Calu3 (cell line): ENCODE measurements around the gene HAT1. TPM values are rescaled to one million over a fixed set of nuclear protein-coding genes. Genes with fewer than 3 reads are reported as not detected.

Experiments
- BruUV-seq: library from RNA; stranded (reverse); fragments of 400-500 nt; replicated peaks from 2 replicates; lab custom pipeline; 2021; lab: Mats Ljungman, UMichigan
- CTCF ChIA-PET: fragments of 300-600 bp; sonication (Branson Sonifier 250); formaldehyde crosslinking; loops from one replicate; lab custom pipeline; 2022; ENCODE audit warnings: antibody characterized with exemption; lab: Charles Lee
- DNase-seq: peaks from one replicate; pipeline ENCODE4 v3.0.0; 2022
- H3K27ac Mint-ChIP-seq: one replicate; pipeline ENCODE4 v1.8.0; 2022; ENCODE audit warnings: mixed read lengths; ENCODE audit not compliant: unreplicated experiment
- H3K27me3 Mint-ChIP-seq: one replicate; pipeline ENCODE4 v1.8.0; 2022; ENCODE audit warnings: mixed read lengths; ENCODE audit not compliant: unreplicated experiment
- H3K36me3 Mint-ChIP-seq: one replicate; pipeline ENCODE4 v1.8.0; 2022; ENCODE audit warnings: mild to moderate bottlenecking, moderate library complexity, mixed read lengths; ENCODE audit not compliant: insufficient read depth, unreplicated experiment
- H3K4me1 Mint-ChIP-seq: one replicate; pipeline ENCODE4 v1.8.0; 2022; ENCODE audit warnings: mild to moderate bottlenecking, low read depth, mixed read lengths; ENCODE audit not compliant: unreplicated experiment
- H3K4me3 Mint-ChIP-seq: one replicate; pipeline ENCODE4 v1.8.0; 2022; ENCODE audit warnings: mild to moderate bottlenecking, low read depth, moderate library complexity, mixed read lengths; ENCODE audit not compliant: unreplicated experiment
- H3K9me3 Mint-ChIP-seq: one replicate; pipeline ENCODE4 v1.8.0; 2022; ENCODE audit warnings: low read depth, mixed read lengths; ENCODE audit not compliant: unreplicated experiment
- CTCF ChIP-seq: fragments of 200-600 bp; IDR thresholded peaks from one replicate; pipeline ENCODE4 v1.8.0; 2022; ENCODE audit warnings: antibody characterized with exemption; ENCODE audit not compliant: unreplicated experiment
- intact Hi-C: fragments of 100-400 bp; cut with micrococcal nuclease; formaldehyde crosslinking; loops from one replicate; pipeline ENCODE4 v1.10.0; 2022; ENCODE audit not compliant: unreplicated experiment
- total RNA-seq: library from RNA; stranded (reverse); gene quantifications from 2 replicates; pipeline ENCODE4 v1.2.3, GENCODE V29; 2022

The HAT1 gene
- total RNA-seq, 1 experiment from 2014 or later = 64.3 TPM

- intact Hi-C loops = no loop called here
- CTCF ChIA-PET = no interaction called here
Measured at GRCh38 chr2:171939058-171939742, 16.9 kb downstream of the HAT1 start.

GRCh38 chr2:171939743-171940071 is 17.4 kb downstream of the HAT1 start:
- H3K4me3 Mint-ChIP-seq = no peak overlapping the region
- TF ChIP-seq CTCF = no peak
- DNase-seq = no peak
- no peaks in the 10 kb centered on the region for H3K9me3 Mint-ChIP-seq
- H3K36me3 Mint-ChIP-seq = no peaks in the 10 kb centered on the region
- H3K4me1 Mint-ChIP-seq = peaks cover 6% of the 10 kb centered on the region
- no TSS peak for BruUV-seq
- no peak overlapping the region for H3K27ac Mint-ChIP-seq
- intact Hi-C loops = no loop called here
- CTCF ChIA-PET = no interaction called here
- no peaks in the 10 kb centered on the region for H3K27me3 Mint-ChIP-seq

More at GRCh38 chr2:171939058-171939742, 16.9 kb downstream of the HAT1 start:
- Mint-ChIP-seq H3K9me3 (no peaks in the 10 kb centered on the region), H3K27me3 (no peaks in the 10 kb centered on the region), H3K27ac (no peak overlapping the region), H3K4me3 (no peak overlapping the region), H3K36me3 (no peaks in the 10 kb centered on the region), H3K4me1 (peaks cover 6% of the 10 kb centered on the region)
- no peak for DNase-seq
- BruUV-seq = no TSS peak
- TF ChIP-seq CTCF = no peak

- Mint-ChIP-seq H3K9me3 (no peaks in the 10 kb centered on the region), H3K4me3 (no peak overlapping the region), H3K27ac (no peak overlapping the region), H3K4me1 (peaks cover 6% of the 10 kb centered on the region), H3K36me3 (no peaks in the 10 kb centered on the region), H3K27me3 (no peaks in the 10 kb centered on the region)
- no peak for DNase-seq
- no TSS peak for BruUV-seq
- CTCF ChIA-PET = interaction anchor here (1.4 to 1.5 kb wide), 2 partner anchors 165 to 186 kb away, joined by 4 read pairs; no protein-coding TSS in a partner anchor
- intact Hi-C loops = no loop called here
- no peak for TF ChIP-seq CTCF
Measured at GRCh38 chr2:171941316-171941699, 19.0 kb downstream of the HAT1 start.

- H3K27me3 Mint-ChIP-seq = no peaks in the 10 kb centered on the region
- no peak for TF ChIP-seq CTCF
- CTCF ChIA-PET = no interaction called here
- no peaks in the 10 kb centered on the region for H3K36me3 Mint-ChIP-seq
- peaks cover 6% of the 10 kb centered on the region for H3K4me1 Mint-ChIP-seq
- H3K9me3 Mint-ChIP-seq = no peaks in the 10 kb centered on the region
- intact Hi-C loops = no loop called here
- DNase-seq = no peak
- H3K4me3 Mint-ChIP-seq = no peak overlapping the region
- H3K27ac Mint-ChIP-seq = no peak overlapping the region
- no TSS peak for BruUV-seq
Measured at GRCh38 chr2:171943869-171944268, 21.6 kb downstream of the HAT1 start.
